HG03442 (cell line): ENCODE data around the gene GEMIN4.
"Not testable (repeated sequence)": the region's sequence is repeated elsewhere in the genome, so short reads cannot be mapped to it uniquely, and the experiment has no call there.

Source experiments
- ATAC-seq: cut with Tn5 transposase; IDR thresholded peaks from one replicate; pipeline ENCODE4 v1.9.1; 2021; ENCODE audit warnings: mild to moderate bottlenecking, moderate library complexity; ENCODE audit not compliant: unreplicated experiment

Gene GEMIN4

GRCh38 chr17:781805-782731 is 30.0 kb upstream of the GEMIN4 start, which contains the start of the genes GLOD4 and MRM3:
Gene GLOD4 (minus strand): TSS chr17:782280. CDS start chr17:782255, 25 bp downstream.
Gene MRM3 (plus strand): TSS chr17:782353. CDS start chr17:782379, 26 bp downstream.
- peak; percentile 87 for ATAC-seq

- ATAC-seq, result no peak
Observed at GRCh38 chr17:778096-778495, 26.0 kb upstream of the GEMIN4 start.

- no peak for ATAC-seq
Observed at GRCh38 chr17:774313-774584, 22.2 kb upstream of the GEMIN4 start.

- no peak for ATAC-seq
Observed at GRCh38 chr17:773467-774312, 21.6 kb upstream of the GEMIN4 start.

GRCh38 chr17:773016-773415 is 21.0 kb upstream of the GEMIN4 start:
- no peak for ATAC-seq

- no peak for ATAC-seq
Observed at GRCh38 chr17:767076-767475, 15.0 kb upstream of the GEMIN4 start.

- no peak for ATAC-seq
Observed at GRCh38 chr17:760371-760770, 8.3 kb upstream of the GEMIN4 start.

GRCh38 chr17:759964-760363 is 7.9 kb upstream of the GEMIN4 start:
- ATAC-seq, result no peak

- ATAC-seq, result not testable (repeated sequence)
Observed at GRCh38 chr17:756010-756567, 4.0 kb upstream of the GEMIN4 start.

- not testable (repeated sequence) for ATAC-seq
Observed at GRCh38 chr17:755319-755961, 3.4 kb upstream of the GEMIN4 start.

- ATAC-seq, result no peak
Observed at GRCh38 chr17:753418-753817, 1.4 kb upstream of the GEMIN4 start.

GRCh38 chr17:752620-753219 is 656 bp upstream of the GEMIN4 start:
- ATAC-seq, result peak; percentile 4

GRCh38 chr17:751269-752001 is 629 bp downstream of the GEMIN4 start:
- ATAC-seq, result peak; percentile 24

GRCh38 chr17:750431-751037 is 1.5 kb downstream of the GEMIN4 start:
- no peak for ATAC-seq

GRCh38 chr17:749359-749758 is 2.7 kb downstream of the GEMIN4 start:
- ATAC-seq, result not testable (repeated sequence)

GRCh38 chr17:748604-749003 is 3.5 kb downstream of the GEMIN4 start:
- ATAC-seq, result not testable (repeated sequence)

- ATAC-seq, result no peak
Observed at GRCh38 chr17:746783-747629, 5.1 kb downstream of the GEMIN4 start.

- no peak for ATAC-seq
Observed at GRCh38 chr17:746181-746580, 5.9 kb downstream of the GEMIN4 start.

- no peak for ATAC-seq
Observed at GRCh38 chr17:745406-745805, 6.7 kb downstream of the GEMIN4 start.
